PFSK-1 (cell line): Measurements from ENCODE around the gene CHD6.

ENCODE experiments used
- FOXP2 ChIP-seq: optimal IDR thresholded peaks from 2 replicates; pipeline ENCODE3; 2011; ENCODE audit warnings: borderline replicate concordance, control low read depth, inconsistent platforms; ENCODE audit not compliant: insufficient read depth; ENCODE audit errors: extremely low read length, extremely low read depth
- POLR2AphosphoS5 ChIP-seq: IDR thresholded peaks from 2 replicates; pipeline ENCODE4 v1.6.1; 2012; ENCODE audit warnings: low read depth, mild to moderate bottlenecking, control low read depth, low read length, moderate library complexity
- SIN3A ChIP-seq: IDR thresholded peaks from 2 replicates; pipeline ENCODE4 v1.6.1; 2012; ENCODE audit warnings: mild to moderate bottlenecking, low read length, moderate library complexity, borderline replicate concordance; ENCODE audit not compliant: insufficient read depth
- TAF1 ChIP-seq: IDR thresholded peaks from 2 replicates; pipeline ENCODE4 v1.6.1; 2012; ENCODE audit warnings: low read length, control low read depth, borderline replicate concordance; ENCODE audit not compliant: insufficient read depth
- TF ChIP-seq, protein P1 (sequence below), 2 experiments: IDR thresholded peaks; 2 replicates each; pipeline versions ENCODE4 v1.6.1 to v1.8.0; 2011 to 2012; ENCODE audit warnings: low read depth in 2 of 2, low read length in 2 of 2, control low read depth in 1 of 2, inconsistent platforms in 1 of 2, mild to moderate bottlenecking in 1 of 2, moderate library complexity in 1 of 2; ENCODE audit not compliant: insufficient read depth in 1 of 2

CHD6 gene

DNA sequence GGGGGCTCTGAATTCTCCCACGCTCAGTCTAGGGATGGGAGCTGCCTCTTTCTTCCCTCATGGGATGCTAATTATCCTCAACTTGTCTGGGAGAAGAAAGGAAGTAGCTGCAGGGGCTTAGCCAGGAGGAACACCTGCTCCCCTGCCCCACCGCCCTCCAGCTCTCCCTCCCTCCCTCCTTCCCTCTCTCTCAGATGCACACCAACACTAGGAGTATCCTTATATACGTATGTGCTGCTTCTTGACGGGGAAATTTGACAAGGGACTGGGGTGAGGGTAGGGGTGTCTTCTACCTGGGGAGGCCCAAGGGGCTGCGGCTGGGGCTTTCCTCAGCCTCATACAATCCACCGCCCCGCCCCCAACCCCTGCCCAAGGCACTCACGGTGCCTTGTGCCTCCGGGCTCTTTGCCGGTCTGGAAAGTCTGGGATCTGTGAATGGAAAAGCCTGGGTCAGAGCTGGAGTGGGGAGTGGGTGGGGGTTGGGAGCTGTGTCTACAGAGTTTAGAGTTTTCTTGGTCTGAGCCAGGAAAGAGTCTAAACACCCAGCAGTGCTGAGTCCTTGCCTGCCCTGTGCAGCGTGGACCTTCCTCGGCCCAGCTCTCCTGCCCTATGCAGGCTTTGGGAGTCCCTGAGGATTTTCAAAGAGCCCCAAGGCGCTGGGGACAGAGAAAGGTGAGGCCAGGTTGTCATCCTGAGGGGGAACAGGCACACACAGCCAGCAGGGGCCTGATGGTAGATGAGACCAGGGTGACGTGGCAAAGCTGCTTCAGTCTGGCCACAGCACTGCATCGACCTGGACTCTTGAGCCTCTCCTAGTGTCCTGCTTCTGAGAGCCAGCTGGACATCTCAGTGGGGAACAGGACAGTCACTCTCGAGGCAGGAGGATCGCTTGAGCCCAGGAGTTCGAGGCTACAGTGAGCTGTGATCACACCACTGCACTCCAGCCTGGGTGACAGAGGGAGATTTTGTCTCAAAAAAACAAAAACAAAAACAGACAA, 222.2 kb downstream of the CHD6 start:
- TF ChIP-seq POLR2AphosphoS5: no peak
- no peak for TF ChIP-seq FOXP2
- TF ChIP-seq TAF1: no peak
- TF ChIP-seq, protein P1, sequence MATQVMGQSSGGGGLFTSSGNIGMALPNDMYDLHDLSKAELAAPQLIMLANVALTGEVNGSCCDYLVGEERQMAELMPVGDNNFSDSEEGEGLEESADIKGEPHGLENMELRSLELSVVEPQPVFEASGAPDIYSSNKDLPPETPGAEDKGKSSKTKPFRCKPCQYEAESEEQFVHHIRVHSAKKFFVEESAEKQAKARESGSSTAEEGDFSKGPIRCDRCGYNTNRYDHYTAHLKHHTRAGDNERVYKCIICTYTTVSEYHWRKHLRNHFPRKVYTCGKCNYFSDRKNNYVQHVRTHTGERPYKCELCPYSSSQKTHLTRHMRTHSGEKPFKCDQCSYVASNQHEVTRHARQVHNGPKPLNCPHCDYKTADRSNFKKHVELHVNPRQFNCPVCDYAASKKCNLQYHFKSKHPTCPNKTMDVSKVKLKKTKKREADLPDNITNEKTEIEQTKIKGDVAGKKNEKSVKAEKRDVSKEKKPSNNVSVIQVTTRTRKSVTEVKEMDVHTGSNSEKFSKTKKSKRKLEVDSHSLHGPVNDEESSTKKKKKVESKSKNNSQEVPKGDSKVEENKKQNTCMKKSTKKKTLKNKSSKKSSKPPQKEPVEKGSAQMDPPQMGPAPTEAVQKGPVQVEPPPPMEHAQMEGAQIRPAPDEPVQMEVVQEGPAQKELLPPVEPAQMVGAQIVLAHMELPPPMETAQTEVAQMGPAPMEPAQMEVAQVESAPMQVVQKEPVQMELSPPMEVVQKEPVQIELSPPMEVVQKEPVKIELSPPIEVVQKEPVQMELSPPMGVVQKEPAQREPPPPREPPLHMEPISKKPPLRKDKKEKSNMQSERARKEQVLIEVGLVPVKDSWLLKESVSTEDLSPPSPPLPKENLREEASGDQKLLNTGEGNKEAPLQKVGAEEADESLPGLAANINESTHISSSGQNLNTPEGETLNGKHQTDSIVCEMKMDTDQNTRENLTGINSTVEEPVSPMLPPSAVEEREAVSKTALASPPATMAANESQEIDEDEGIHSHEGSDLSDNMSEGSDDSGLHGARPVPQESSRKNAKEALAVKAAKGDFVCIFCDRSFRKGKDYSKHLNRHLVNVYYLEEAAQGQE (IDR thresholded peaks at IDR 0.05; ENCODE audit: insufficient read depth in 1 of 2, low read depth in 2 of 2, low read length in 2 of 2): no peak
- TF ChIP-seq SIN3A: no peak

DNA sequence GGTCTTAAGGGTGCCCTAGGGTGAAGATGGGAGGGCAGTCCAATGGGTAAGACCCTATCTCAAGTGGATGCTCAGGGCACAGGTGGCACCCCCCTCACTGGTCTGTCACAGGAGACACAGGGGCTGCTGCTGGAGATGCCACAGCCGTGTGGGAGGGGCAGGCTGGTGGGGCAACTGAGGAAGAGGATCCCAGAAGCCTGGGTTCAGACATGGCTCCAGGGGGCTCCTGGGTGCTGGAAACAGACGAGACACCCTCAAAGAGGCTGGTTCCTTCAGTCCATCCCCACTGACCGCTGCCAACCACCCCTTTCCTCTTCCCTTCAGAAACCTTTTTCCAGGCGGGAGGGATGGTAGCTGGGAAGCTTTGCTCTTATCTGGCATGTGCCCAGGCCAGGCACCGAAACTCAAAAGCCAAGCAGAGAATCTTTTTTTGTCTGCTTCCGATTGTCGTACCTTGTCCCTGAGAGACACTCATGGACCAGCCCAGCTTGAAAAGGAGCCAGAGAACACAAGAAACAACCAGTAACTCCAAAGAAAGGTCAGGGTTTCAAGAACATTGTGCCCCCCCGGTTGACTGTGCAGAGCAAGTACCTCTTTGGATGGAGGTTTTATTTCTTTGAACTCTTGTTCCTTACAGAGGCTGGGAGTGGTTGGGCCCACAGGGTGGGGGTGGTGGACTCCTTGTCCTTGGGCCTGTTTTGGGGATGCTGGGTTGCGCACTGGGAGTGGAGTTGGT, 223.1 kb downstream of the CHD6 start:
- TF ChIP-seq FOXP2 (no peak), POLR2AphosphoS5 (no peak), TAF1 (no peak), SIN3A (no peak)
- TF ChIP-seq, protein P1 (IDR thresholded peaks at IDR 0.05; ENCODE audit: insufficient read depth in 1 of 2, low read depth in 2 of 2, low read length in 2 of 2): no peak

DNA sequence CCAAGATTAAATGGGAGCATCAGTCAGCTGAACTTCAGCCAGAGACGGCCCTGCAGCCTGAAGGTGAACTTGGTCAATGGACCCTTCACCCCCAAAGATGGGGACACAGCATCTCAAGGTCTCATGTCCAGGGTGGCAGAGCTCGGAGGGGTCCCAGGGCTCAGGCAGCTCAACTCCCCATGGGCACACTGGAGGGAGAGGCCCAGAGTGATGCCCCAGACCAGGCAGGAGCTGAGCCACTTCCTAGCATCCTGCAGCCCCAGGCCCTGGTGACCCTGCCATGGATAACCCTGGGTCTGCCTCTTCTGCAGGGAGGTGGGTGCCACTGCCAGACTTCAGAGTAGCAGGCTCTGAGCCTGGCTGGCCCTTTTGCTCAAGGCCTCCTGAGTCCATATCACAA, 224.1 kb downstream of the CHD6 start:
- TF ChIP-seq TAF1 (no peak), FOXP2 (no peak), SIN3A (no peak), POLR2AphosphoS5 (no peak)
- TF ChIP-seq, protein P1 (IDR thresholded peaks at IDR 0.05; ENCODE audit: insufficient read depth in 1 of 2, low read depth in 2 of 2, low read length in 2 of 2): no peak

DNA sequence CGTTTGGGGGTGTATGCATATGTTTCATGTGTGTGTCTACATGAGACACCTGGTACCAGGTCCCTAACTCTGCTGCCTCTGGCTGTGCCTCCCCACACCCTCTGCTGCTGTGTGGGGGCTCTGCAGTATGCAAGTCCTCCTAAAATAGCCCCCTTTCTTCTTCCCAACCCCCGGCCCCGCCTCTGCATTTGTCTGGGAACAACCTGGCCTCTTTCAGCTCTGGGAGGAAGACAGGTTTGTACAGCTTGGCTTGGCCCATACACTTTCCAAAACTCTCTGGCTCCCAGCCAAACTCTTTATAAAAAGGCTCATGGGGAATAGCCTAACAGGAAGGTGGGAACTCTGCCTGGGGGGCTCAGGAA, 224.5 kb downstream of the CHD6 start:
- TF ChIP-seq TAF1 (no peak), FOXP2 (no peak), SIN3A (no peak), POLR2AphosphoS5 (no peak)
- TF ChIP-seq, protein P1 (IDR thresholded peaks at IDR 0.05; ENCODE audit: insufficient read depth in 1 of 2, low read depth in 2 of 2, low read length in 2 of 2): no peak
